ENCODE results near the gene SSR1. TPM values are rescaled to one million over a fixed set of nuclear protein-coding genes. Genes with fewer than 3 reads are reported as not detected.

Gene SSR1
- total RNA-seq, 3 donors from 2014 or later: 52.2 to 53.6 (median 53.4) TPM

DNA sequence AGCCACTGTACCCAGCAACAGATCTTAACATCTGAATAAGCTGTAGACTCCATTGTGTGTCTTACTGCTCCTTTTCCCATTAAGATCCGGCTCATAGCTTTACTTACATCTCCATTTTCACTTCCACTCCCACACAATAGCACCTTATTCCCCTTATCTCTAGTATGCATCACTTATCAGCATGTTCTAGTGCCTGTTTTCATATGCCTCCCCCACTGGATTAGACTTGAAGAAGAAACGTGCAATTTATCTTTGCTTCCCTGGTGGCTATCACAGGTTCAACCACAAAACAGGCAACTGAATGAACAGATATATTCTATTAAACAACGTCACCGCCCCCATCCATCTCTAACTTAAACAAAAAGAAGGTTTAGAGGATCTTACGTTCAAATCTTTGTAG is 12.1 kb downstream of the SSR1 start:
- Histone ChIP-seq H3K27me3 (no peaks in the 10 kb centered on the region), H3K4me1 (no peaks in the 10 kb centered on the region), H3K27ac (no peak overlapping the region), H3K9me3 (no peaks in the 10 kb centered on the region), H3K36me3 (peaks cover 3% of the 10 kb centered on the region), H3K4me3 (no peak overlapping the region)
- TF ChIP-seq POLR2A (IDR thresholded peaks at IDR 0.05) (no peak), POLR2AphosphoS5 (IDR thresholded peaks at IDR 0.05) (no peak)
- TF ChIP-seq, protein P1, sequence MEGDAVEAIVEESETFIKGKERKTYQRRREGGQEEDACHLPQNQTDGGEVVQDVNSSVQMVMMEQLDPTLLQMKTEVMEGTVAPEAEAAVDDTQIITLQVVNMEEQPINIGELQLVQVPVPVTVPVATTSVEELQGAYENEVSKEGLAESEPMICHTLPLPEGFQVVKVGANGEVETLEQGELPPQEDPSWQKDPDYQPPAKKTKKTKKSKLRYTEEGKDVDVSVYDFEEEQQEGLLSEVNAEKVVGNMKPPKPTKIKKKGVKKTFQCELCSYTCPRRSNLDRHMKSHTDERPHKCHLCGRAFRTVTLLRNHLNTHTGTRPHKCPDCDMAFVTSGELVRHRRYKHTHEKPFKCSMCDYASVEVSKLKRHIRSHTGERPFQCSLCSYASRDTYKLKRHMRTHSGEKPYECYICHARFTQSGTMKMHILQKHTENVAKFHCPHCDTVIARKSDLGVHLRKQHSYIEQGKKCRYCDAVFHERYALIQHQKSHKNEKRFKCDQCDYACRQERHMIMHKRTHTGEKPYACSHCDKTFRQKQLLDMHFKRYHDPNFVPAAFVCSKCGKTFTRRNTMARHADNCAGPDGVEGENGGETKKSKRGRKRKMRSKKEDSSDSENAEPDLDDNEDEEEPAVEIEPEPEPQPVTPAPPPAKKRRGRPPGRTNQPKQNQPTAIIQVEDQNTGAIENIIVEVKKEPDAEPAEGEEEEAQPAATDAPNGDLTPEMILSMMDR (IDR thresholded peaks at IDR 0.05): no peak
- no peak for DNase-seq (ENCODE audit: low spot score in 2 of 2)
- intact Hi-C loops (cut with DNase I; ENCODE audit: low total_unique reads): no loop called here

DNA sequence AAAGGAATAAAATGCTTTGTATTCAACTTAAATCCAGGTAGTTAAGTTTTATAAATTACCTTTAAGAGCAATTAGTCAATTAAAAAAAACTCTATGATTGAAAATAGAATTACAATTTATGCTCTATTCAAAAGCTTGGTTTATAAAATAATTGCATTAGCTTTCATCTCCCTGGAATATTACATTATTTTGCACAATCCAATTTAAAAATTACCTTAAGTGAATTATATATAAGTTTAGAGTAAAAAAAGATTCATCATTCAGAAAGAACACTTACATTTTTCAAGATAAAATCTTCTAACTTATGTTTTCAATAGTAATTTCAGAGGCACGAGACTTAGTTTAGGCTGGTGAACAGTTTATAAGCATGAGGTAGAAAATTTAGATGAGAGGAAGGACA is 14.9 kb downstream of the SSR1 start:
- Histone ChIP-seq H3K27me3 (no peaks in the 10 kb centered on the region), H3K4me3 (no peak overlapping the region), H3K36me3 (peaks cover 3% of the 10 kb centered on the region), H3K4me1 (no peaks in the 10 kb centered on the region), H3K9me3 (no peaks in the 10 kb centered on the region), H3K27ac (no peak overlapping the region)
- no peak for DNase-seq (ENCODE audit: low spot score in 2 of 2)
- TF ChIP-seq POLR2AphosphoS5 (IDR thresholded peaks at IDR 0.05) (no peak), POLR2A (IDR thresholded peaks at IDR 0.05) (no peak)
- TF ChIP-seq, protein P1 (IDR thresholded peaks at IDR 0.05): no peak
- intact Hi-C loops (cut with DNase I; ENCODE audit: low total_unique reads): no loop called here

DNA sequence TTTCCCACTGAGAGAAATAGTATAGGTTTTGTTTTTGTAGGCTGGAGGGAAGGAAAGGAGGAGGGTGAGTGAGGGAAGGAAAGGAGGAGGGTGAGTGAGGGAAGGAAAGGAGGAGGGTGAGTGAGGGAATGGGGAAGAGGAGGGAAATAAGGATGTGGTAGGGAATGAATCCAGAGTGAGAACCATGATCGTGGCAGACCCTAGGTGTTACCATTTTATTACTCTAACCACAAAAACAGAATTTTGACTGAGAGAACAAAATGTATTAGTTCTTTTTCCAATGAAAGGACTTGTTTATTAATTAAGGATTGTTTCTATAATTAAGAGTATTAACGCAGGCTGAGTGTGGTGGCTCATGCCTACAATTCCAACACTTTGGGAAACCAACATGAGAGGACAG is 16.4 kb downstream of the SSR1 start:
- H3K36me3 ChIP-seq: peaks cover 3% of the 10 kb centered on the region
- intact Hi-C loops (cut with DNase I; ENCODE audit: low total_unique reads): no loop called here
- H3K27me3 ChIP-seq: no peaks in the 10 kb centered on the region
- no peak overlapping the region for H3K27ac ChIP-seq
- TF ChIP-seq POLR2AphosphoS5 (IDR thresholded peaks at IDR 0.05) (no peak), POLR2A (IDR thresholded peaks at IDR 0.05) (no peak)
- TF ChIP-seq, protein P1 (IDR thresholded peaks at IDR 0.05): no peak
- DNase-seq (ENCODE audit: low spot score in 2 of 2): no peak
- no peak overlapping the region for H3K4me3 ChIP-seq
- no peaks in the 10 kb centered on the region for H3K4me1 ChIP-seq
- no peaks in the 10 kb centered on the region for H3K9me3 ChIP-seq

DNA sequence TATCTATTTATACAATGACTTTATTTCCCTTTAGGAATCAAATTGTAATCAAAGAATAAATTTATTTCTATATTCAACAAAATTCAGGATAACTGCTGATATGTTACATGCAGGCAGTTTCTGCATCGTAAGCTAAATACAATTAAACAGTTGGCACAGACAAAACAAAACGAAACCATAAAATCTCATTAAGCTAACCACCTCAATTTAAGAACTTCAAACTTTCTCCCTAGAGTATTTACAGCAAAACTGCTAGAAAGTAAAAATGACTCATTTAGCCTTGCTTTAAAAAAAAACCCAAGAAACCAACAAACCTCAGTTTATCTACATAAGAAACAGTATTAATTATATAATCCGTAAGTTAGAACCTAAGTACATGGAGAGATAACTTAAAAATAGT is 17.1 kb downstream of the SSR1 start:
- intact Hi-C loops (cut with DNase I; ENCODE audit: low total_unique reads): no loop called here
- H3K4me3 ChIP-seq: no peak overlapping the region

DNA sequence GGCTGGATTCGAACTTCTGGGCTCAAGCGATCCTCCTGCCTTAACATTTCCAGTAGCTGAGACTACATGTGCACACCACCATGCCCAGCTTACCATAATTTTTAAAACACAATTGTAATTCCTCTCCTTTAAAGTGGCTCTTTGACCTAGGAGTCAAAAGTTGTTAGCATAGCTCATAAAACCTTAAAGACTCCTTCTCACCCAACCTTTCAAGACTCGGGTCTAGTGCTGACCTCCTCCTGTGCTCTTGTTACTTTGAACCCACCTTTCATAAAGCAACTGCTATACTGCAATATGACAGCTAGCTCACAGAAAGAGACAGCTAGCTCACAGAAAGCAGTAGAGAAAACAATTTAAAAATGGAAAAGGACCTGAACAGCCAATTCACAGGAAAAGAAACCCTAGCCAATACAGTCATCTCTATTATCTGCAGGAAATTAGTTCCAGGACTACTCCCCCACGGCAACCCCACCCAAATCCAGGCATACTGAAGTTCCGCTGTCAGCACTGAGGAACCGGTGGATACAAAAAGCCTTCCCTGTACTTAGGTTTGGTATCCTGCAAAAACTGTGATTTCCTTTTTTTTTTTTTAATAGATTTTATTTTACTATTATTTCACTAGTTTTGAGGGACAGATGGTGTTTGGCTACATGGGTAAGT is 20.3 kb downstream of the SSR1 start:
- DNase-seq (ENCODE audit: low spot score in 2 of 2): no peak
- intact Hi-C loops (cut with DNase I; ENCODE audit: low total_unique reads): no loop called here
- Histone ChIP-seq H3K27me3 (no peaks in the 10 kb centered on the region), H3K9me3 (no peaks in the 10 kb centered on the region), H3K4me1 (no peaks in the 10 kb centered on the region), H3K36me3 (peaks cover 2% of the 10 kb centered on the region), H3K4me3 (no peak overlapping the region), H3K27ac (no peak overlapping the region)
- no peak for TF ChIP-seq POLR2A (IDR thresholded peaks at IDR 0.05)
- TF ChIP-seq POLR2AphosphoS5 (IDR thresholded peaks at IDR 0.05): no peak
- TF ChIP-seq, protein P1 (IDR thresholded peaks at IDR 0.05): no peak

More for the DNA sequence above, 17.1 kb downstream of the SSR1 start:
- Histone ChIP-seq H3K9me3 (no peaks in the 10 kb centered on the region), H3K27ac (no peak overlapping the region), H3K27me3 (no peaks in the 10 kb centered on the region), H3K36me3 (no peaks in the 10 kb centered on the region), H3K4me1 (no peaks in the 10 kb centered on the region)
- DNase-seq (ENCODE audit: low spot score in 2 of 2): no peak
- TF ChIP-seq, protein P1 (IDR thresholded peaks at IDR 0.05): no peak
- no peak for TF ChIP-seq POLR2AphosphoS5 (IDR thresholded peaks at IDR 0.05)
- no peak for TF ChIP-seq POLR2A (IDR thresholded peaks at IDR 0.05)

Data from breast epithelium (tissue), 4 donors.